Measurements from ENCODE around the gene ZNF664. TPM values are rescaled to one million over a fixed set of nuclear protein-coding genes. Genes with fewer than 3 reads are reported as not detected.

Gene ZNF664
- total RNA-seq, 4 donors from 2014 or later, result 25.0 to 100 (median 40.2) TPM

- Histone ChIP-seq H3K4me1 (no peaks in the 10 kb centered on the region), H3K9me3 (no peaks in the 10 kb centered on the region), H3K27me3 (no peaks in the 10 kb centered on the region), H3K27ac (no peak overlapping the region), H3K4me3 (no peak overlapping the region), H3K36me3 (no peaks in the 10 kb centered on the region)
- no peak for DNase-seq
- TF ChIP-seq POLR2A (IDR thresholded peaks at IDR 0.05) (no peak), CTCF (IDR thresholded peaks at IDR 0.05) (no peak)
- intact Hi-C loops (cut with DNase I), result no loop called here
- WGBS, 2 donors, result 91 to 93% methylated on average over 4 of the region's 4 CpGs
These were observed 9.2 kb upstream of the ZNF664 start for GRCh38 chr12:123963821-123964220.

GRCh38 chr12:123965382-123965781 lies 7.6 kb upstream of the ZNF664 start:
- H3K36me3 ChIP-seq, result no peaks in the 10 kb centered on the region
- H3K4me3 ChIP-seq, result no peak overlapping the region
- no peak for TF ChIP-seq CTCF (IDR thresholded peaks at IDR 0.05)
- TF ChIP-seq POLR2A (IDR thresholded peaks at IDR 0.05), result no peak
- H3K4me1 ChIP-seq, result peaks cover 0 to 4% (median 0%) of the 10 kb centered on the region in 3 donors
- H3K27me3 ChIP-seq, result no peaks in the 10 kb centered on the region
- DNase-seq, result no peak
- intact Hi-C loops (cut with DNase I), result no loop called here
- H3K9me3 ChIP-seq, result no peaks in the 10 kb centered on the region
- 73 to 74% methylated on average over 5 of the region's 5 CpGs for WGBS, 2 donors
- no peak overlapping the region for H3K27ac ChIP-seq

- no peak for TF ChIP-seq POLR2A (IDR thresholded peaks at IDR 0.05)
- DNase-seq, result no peak
- 86 to 90% methylated on average over 3 of the region's 3 CpGs for WGBS, 2 donors
- H3K9me3 ChIP-seq, result no peaks in the 10 kb centered on the region
- no peaks in the 10 kb centered on the region for H3K27me3 ChIP-seq
- intact Hi-C loops (cut with DNase I), result no loop called here
- H3K4me3 ChIP-seq, result no peak overlapping the region
- no peak overlapping the region for H3K27ac ChIP-seq
- no peaks in the 10 kb centered on the region for H3K36me3 ChIP-seq
- H3K4me1 ChIP-seq, result peaks cover 0 to 17% (median 0%) of the 10 kb centered on the region in 3 donors
These were observed 6.4 kb upstream of the ZNF664 start for GRCh38 chr12:123966596-123966995.

- peaks cover 0 to 22% (median 0%) of the 10 kb centered on the region in 3 donors for H3K4me1 ChIP-seq
- intact Hi-C loops (cut with DNase I), result no loop called here
- no peak overlapping the region for H3K27ac ChIP-seq
- H3K4me3 ChIP-seq, result no peak overlapping the region
- H3K27me3 ChIP-seq, result no peaks in the 10 kb centered on the region
- no peak for TF ChIP-seq CTCF (IDR thresholded peaks at IDR 0.05)
- TF ChIP-seq POLR2A (IDR thresholded peaks at IDR 0.05), result no peak
- no peaks in the 10 kb centered on the region for H3K36me3 ChIP-seq
- no peak for DNase-seq
- no peaks in the 10 kb centered on the region for H3K9me3 ChIP-seq
- WGBS, 2 donors, result 85% methylated on average over 7 to 8 of the region's 8 CpGs
These were observed 5.9 kb upstream of the ZNF664 start for GRCh38 chr12:123967121-123967586.

- Histone ChIP-seq H3K27me3 (no peaks in the 10 kb centered on the region), H3K4me1 (peaks cover 0 to 36% (median 0%) of the 10 kb centered on the region in 3 donors), H3K9me3 (no peaks in the 10 kb centered on the region), H3K36me3 (peaks cover 0 to 4% (median 0%) of the 10 kb centered on the region in 3 donors), H3K4me3 (peak overlapping the region; percentile 94 to 98 (median 96)), H3K27ac (peak overlapping the region; percentile 84 to 95 (median 88))
- intact Hi-C loops (cut with DNase I), result no loop called here
- TF ChIP-seq POLR2A (IDR thresholded peaks at IDR 0.05) (no peak), CTCF (IDR thresholded peaks at IDR 0.05) (no peak)
- 32 to 33% methylated on average over 10 of the region's 10 CpGs for WGBS, 2 donors
- DNase-seq, result no peak
These were observed 1.6 kb upstream of the ZNF664 start for GRCh38 chr12:123971449-123971769.

All from esophagus squamous epithelium (tissue), 5 donors.